Smooth muscle cell (in vitro differentiated cells): Measurements from ENCODE around the gene SOX3. TPM values are rescaled to one million over a fixed set of nuclear protein-coding genes. Genes with fewer than 3 reads are reported as not detected.

Source experiments
- DNase-seq: peaks from one replicate; lab custom pipeline; 2025; ENCODE audit not compliant: unreplicated experiment; lab: John Stamatoyannopoulos, UW
- H2AFZ ChIP-seq: fragments of 200-600 bp; sonication (generic); 2 replicates; pipeline ENCODE4 v1.6.0; 2016; ENCODE audit warnings: antibody characterized with exemption, low read depth, mild to moderate bottlenecking
- H3F3A ChIP-seq: fragments of 200-600 bp; sonication (generic); 2 replicates; pipeline ENCODE4 v1.6.0; 2017; ENCODE audit warnings: antibody characterized with exemption, low read depth
- H3K27ac ChIP-seq: fragments of 200-600 bp; sonication (generic); 2 replicates; pipeline ENCODE4 v1.5.1; 2016; ENCODE audit warnings: low read depth, mild to moderate bottlenecking
- H3K27me3 ChIP-seq: fragments of 200-600 bp; sonication (generic); 2 replicates; pipeline ENCODE4 v1.6.1; 2016; ENCODE audit warnings: low read depth, mild to moderate bottlenecking
- H3K36me3 ChIP-seq: fragments of 200-600 bp; sonication (generic); 2 replicates; pipeline ENCODE4 v1.5.1; 2016; ENCODE audit warnings: low read depth
- H3K4me1 ChIP-seq: fragments of 200-600 bp; sonication (generic); 2 replicates; pipeline ENCODE4 v1.5.1; 2016; ENCODE audit warnings: low read depth
- H3K4me2 ChIP-seq: fragments of 200-600 bp; sonication (generic); 2 replicates; pipeline ENCODE4 v1.6.0; 2016; ENCODE audit warnings: mild to moderate bottlenecking
- H3K4me3 ChIP-seq: fragments of 200-600 bp; sonication (generic); 2 replicates; pipeline ENCODE4 v1.5.1; 2016; ENCODE audit warnings: mild to moderate bottlenecking
- H3K79me2 ChIP-seq: fragments of 200-600 bp; sonication (generic); 2 replicates; pipeline ENCODE4 v1.6.0; 2016; ENCODE audit warnings: low read depth, mild to moderate bottlenecking
- H3K9ac ChIP-seq: fragments of 200-600 bp; sonication (generic); 2 replicates; pipeline ENCODE4 v1.6.0; 2016; ENCODE audit warnings: low read depth
- H3K9me3 ChIP-seq: fragments of 200-600 bp; sonication (generic); replicated peaks from 2 replicates; pipeline ENCODE4 v1.5.1; 2016; ENCODE audit warnings: low read depth
- H4K20me1 ChIP-seq: fragments of 200-600 bp; sonication (generic); 2 replicates; pipeline ENCODE4 v1.6.0; 2016; ENCODE audit warnings: low read depth
- WGBS: methylation state at CpG from one replicate; pipeline ENCODE4 v1.1.7; 2016; ENCODE audit warnings: low lambda C conversion rate; 5-methylcytosine and 5-hydroxymethylcytosine counted together
- polyA plus RNA-seq: library from polyadenylated mRNA; unstranded; fragments of >200 nt; fragmentation: Nextera tagmentation; extraction: Ambion mirVana; gene quantifications from 2 replicates; pipeline ENCODE4 v1.2.1, GENCODE V29; 2016
- total RNA-seq: library from RNA; depleted of rRNA; stranded (reverse); fragments of >200 nt; gene quantifications from 2 replicates; pipeline ENCODE4 v1.2.3, GENCODE V29; 2014
- TF ChIP-seq, protein P1 (sequence below): fragments of 200-600 bp; sonication (generic); IDR thresholded peaks from 2 replicates; pipeline ENCODE4 v1.5.1; 2017; ENCODE audit warnings: borderline replicate concordance, mild to moderate bottlenecking, antibody characterized with exemption; ENCODE audit not compliant: insufficient read depth, poor library complexity, severe bottlenecking

The SOX3 gene
- total and polyA plus RNA-seq, 2 experiments from 2014 or later, result not detected

DNA sequence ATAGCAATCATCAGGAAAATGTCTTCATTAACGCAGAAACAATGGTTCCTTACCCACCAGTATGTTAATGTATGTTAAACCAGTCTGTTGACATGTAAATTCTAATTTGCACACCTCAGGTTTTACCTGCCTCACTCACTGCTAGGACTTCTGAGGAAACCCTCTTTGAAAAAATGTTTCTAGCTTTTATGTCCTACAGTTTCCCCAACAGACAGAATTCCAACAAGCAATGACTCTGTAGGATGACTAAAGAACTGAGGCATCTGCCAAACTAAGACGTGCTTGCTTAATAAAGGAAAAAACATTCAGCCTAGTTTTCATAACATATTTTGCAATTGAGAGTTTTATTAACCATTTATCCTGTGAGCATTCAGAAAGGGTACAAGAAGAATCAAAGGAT lies 20.6 kb upstream of the SOX3 start:
- Histone ChIP-seq H3K4me2 (peak overlapping the region; percentile 51), H3K4me1 (no peaks in the 10 kb centered on the region)
- TF ChIP-seq, protein P1, sequence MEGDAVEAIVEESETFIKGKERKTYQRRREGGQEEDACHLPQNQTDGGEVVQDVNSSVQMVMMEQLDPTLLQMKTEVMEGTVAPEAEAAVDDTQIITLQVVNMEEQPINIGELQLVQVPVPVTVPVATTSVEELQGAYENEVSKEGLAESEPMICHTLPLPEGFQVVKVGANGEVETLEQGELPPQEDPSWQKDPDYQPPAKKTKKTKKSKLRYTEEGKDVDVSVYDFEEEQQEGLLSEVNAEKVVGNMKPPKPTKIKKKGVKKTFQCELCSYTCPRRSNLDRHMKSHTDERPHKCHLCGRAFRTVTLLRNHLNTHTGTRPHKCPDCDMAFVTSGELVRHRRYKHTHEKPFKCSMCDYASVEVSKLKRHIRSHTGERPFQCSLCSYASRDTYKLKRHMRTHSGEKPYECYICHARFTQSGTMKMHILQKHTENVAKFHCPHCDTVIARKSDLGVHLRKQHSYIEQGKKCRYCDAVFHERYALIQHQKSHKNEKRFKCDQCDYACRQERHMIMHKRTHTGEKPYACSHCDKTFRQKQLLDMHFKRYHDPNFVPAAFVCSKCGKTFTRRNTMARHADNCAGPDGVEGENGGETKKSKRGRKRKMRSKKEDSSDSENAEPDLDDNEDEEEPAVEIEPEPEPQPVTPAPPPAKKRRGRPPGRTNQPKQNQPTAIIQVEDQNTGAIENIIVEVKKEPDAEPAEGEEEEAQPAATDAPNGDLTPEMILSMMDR, result no peak

DNA sequence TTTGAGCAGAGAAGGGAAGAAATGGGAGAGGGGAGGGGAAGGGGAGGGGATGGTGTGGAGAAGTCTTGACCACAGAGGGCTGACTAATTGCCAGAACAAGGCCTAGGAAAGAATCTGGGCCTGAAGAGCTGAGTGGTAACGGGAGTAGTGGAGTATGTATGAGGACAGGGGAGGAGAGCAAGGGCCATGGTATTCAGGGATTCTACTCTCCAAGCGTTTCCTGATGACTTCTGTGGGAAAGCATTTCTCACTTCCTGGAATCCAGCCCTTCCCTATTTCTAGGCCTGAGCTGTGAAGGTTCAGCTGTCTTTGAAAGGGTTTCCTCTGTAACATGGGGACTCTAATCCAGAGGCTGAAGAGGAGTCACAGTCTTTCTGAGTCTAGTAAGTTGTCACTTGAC lies 19.7 kb upstream of the SOX3 start:
- no peak for DNase-seq
- 26% methylated on average over 2 of the region's 2 CpGs for WGBS
- Histone ChIP-seq H3K4me3 (no peak overlapping the region), H3K9ac (no peak overlapping the region), H3K27ac (peak overlapping the region; percentile 11), H3F3A (peaks cover 3% of the 10 kb centered on the region), H3K9me3 (no peaks in the 10 kb centered on the region), H3K36me3 (no peaks in the 10 kb centered on the region), H3K4me1 (no peaks in the 10 kb centered on the region), H3K79me2 (no peaks in the 10 kb centered on the region), H2AFZ (no peak overlapping the region), H4K20me1 (no peaks in the 10 kb centered on the region), H3K27me3 (no peaks in the 10 kb centered on the region), H3K4me2 (no peak overlapping the region)
- TF ChIP-seq, protein P1, result no peak

More for the DNA sequence above, 20.6 kb upstream of the SOX3 start:
- Histone ChIP-seq H2AFZ (no peak overlapping the region), H3K27ac (peak overlapping the region; percentile 12), H3F3A (peaks cover 3% of the 10 kb centered on the region), H4K20me1 (no peaks in the 10 kb centered on the region), H3K36me3 (no peaks in the 10 kb centered on the region), H3K27me3 (no peaks in the 10 kb centered on the region), H3K9me3 (no peaks in the 10 kb centered on the region), H3K9ac (no peak overlapping the region), H3K79me2 (no peaks in the 10 kb centered on the region), H3K4me3 (no peak overlapping the region)
- 23% methylated on average over 2 of the region's 2 CpGs for WGBS
- no peak for DNase-seq

DNA sequence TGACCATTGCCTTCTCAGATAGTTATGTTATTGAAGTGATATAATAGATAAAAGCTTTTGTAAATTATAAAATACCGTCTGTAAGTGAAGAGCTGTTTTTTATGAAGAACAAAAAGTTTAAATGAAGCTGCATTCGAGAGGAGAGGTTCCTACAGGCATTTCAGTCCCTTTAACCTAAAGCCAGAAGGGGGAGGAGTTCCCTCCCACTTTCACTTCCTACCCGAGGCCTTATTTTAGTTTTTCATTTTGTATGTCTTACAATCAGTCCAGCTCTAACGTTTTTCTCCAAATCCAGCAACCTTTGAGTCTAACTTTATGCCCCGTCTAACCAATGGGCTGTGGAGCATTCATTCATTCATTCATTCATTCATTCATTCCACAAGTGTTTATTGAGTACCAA lies 16.5 kb upstream of the SOX3 start:
- no peak for DNase-seq
- Histone ChIP-seq H3K27ac (no peak overlapping the region), H3K9ac (no peak overlapping the region), H3K27me3 (no peaks in the 10 kb centered on the region), H3K9me3 (no peaks in the 10 kb centered on the region), H2AFZ (no peak overlapping the region), H3K4me1 (no peaks in the 10 kb centered on the region), H3K4me3 (no peak overlapping the region), H3K36me3 (no peaks in the 10 kb centered on the region), H3F3A (peaks cover 3% of the 10 kb centered on the region), H4K20me1 (no peaks in the 10 kb centered on the region), H3K79me2 (no peaks in the 10 kb centered on the region), H3K4me2 (no peak overlapping the region)
- whole genome bisulfite sequencing, result 55% methylated on average over 5 of the region's 5 CpGs
- TF ChIP-seq, protein P1, result no peak

DNA sequence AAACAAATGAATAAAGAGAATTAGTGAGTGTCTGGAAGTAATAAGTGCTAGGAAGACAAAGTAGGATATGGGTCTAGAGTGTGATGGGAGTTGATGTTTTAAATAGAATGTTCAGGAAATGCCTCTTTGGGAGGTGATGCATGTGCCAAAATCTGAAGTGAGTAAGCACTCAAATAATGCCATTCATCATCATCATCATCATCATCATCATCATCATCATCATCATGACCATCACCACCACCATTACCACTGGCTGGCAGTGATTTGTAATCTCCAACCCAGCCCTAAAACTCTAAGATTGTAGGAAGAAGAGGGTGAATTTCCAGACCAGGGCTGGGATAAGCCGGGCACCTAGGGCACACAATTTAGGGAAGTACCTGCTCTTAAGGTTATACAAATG lies 9.7 kb upstream of the SOX3 start:
- H3K9me3 ChIP-seq, result no peaks in the 10 kb centered on the region
- no peak overlapping the region for H2AFZ ChIP-seq
- H3F3A ChIP-seq, result no peaks in the 10 kb centered on the region
- 81% methylated on average over 1 of the region's 1 CpG for WGBS
- H3K4me3 ChIP-seq, result no peak overlapping the region
- H4K20me1 ChIP-seq, result no peaks in the 10 kb centered on the region
- H3K4me1 ChIP-seq, result no peaks in the 10 kb centered on the region
- no peaks in the 10 kb centered on the region for H3K36me3 ChIP-seq
- H3K27me3 ChIP-seq, result peaks cover 37% of the 10 kb centered on the region
- H3K79me2 ChIP-seq, result no peaks in the 10 kb centered on the region
- TF ChIP-seq, protein P1, result no peak
- no peak overlapping the region for H3K27ac ChIP-seq
- DNase-seq, result no peak
- H3K9ac ChIP-seq, result no peak overlapping the region
- no peak overlapping the region for H3K4me2 ChIP-seq
